Keratinocyte (primary cell): Measurements from ENCODE around the gene MGMT.

Experiments used
- CTCF ChIP-seq, 3 experiments: IDR thresholded peaks in 1 of 3; conservative IDR thresholded peaks in 1 of 3; optimal IDR thresholded peaks in 1 of 3; 2 replicates in 2 of 3; 3 replicates in 1 of 3; pipeline versions ENCODE3 to v1.5.1; 2011; ENCODE audit warnings: low read length in 3 of 3, mild to moderate bottlenecking in 3 of 3, moderate library complexity in 2 of 3, control low read depth in 1 of 3, inconsistent platforms in 1 of 3; ENCODE audit not compliant: insufficient read depth in 2 of 3; ENCODE audit errors: extremely low read depth in 1 of 3
- EZH2 ChIP-seq: IDR thresholded peaks from one replicate; pipeline ENCODE4 v1.6.1; 2012; ENCODE audit warnings: inconsistent platforms, mild to moderate bottlenecking, low read length, moderate library complexity

DNA sequence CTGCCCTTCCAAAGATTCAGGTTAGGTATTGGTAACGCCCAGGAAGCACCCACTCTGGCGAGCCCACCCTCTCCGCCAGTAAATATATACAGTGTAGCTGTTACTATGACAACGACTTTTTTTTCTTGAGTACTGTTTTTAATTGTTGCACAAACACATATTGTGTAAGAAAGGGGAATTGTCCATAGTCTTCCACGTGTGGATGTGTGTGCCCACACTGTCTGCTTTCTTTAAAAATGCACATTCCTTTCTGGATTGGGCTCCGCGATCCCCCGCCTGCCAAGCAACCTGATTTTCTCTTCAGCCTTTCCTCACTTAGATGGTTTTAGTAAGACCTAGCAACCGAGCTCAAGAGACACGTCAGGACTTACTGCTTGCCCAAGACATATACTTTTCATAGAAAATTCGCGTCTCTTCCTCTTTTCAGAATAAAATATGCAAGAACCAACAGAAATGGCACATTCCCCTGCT, 249.2 kb downstream of the MGMT start:
- no peak for TF ChIP-seq CTCF (optimal IDR thresholded peaks at IDR 0.05 in 1 of 3, IDR thresholded peaks at IDR 0.05 in 1 of 3, conservative IDR thresholded peaks at IDR 0.05 in 1 of 3; ENCODE audit: extremely low read depth in 1 of 3, insufficient read depth in 2 of 3, low read length in 3 of 3)
- TF ChIP-seq EZH2 = no peak
